Karpas-422 (cell line): ENCODE data around the gene ZNF562. TPM values are rescaled to one million over a fixed set of nuclear protein-coding genes. Genes with fewer than 3 reads are reported as not detected.

Experiments used
- DNase-seq: peaks from one replicate; pipeline ENCODE4 v3.0.0-alpha.2; 2015
- H2AFZ ChIP-seq: fragments of 200-600 bp; sonication (generic); 2 replicates; pipeline ENCODE4 v1.6.1; 2014; ENCODE audit warnings: antibody characterized with exemption, low read length, mixed read lengths
- H3K27ac ChIP-seq: fragments of 200-600 bp; sonication (generic); 2 replicates; pipeline ENCODE4 v1.5.1; 2014; ENCODE audit warnings: mild to moderate bottlenecking, low read length, moderate library complexity
- H3K27me3 ChIP-seq: fragments of 200-600 bp; sonication (generic); 2 replicates; pipeline ENCODE4 v1.6.1; 2014; ENCODE audit warnings: low read length, mixed read lengths
- H3K36me3 ChIP-seq: fragments of 200-600 bp; sonication (generic); 2 replicates; pipeline ENCODE4 v1.6.1; 2014; ENCODE audit warnings: low read length, mixed read lengths; ENCODE audit not compliant: insufficient read depth
- H3K4me1 ChIP-seq: fragments of 200-600 bp; sonication (generic); 2 replicates; pipeline ENCODE4 v1.6.1; 2014; ENCODE audit warnings: mild to moderate bottlenecking, low read length, mixed read lengths
- H3K4me2 ChIP-seq: fragments of 200-600 bp; sonication (generic); 2 replicates; pipeline ENCODE4 v1.6.1; 2014; ENCODE audit warnings: low read length, low read depth, mild to moderate bottlenecking; ENCODE audit not compliant: poor library complexity, severe bottlenecking
- H3K4me3 ChIP-seq: fragments of 200-600 bp; sonication (generic); 2 replicates; pipeline ENCODE4 v1.5.1; 2014; ENCODE audit warnings: mild to moderate bottlenecking, antibody characterized with exemption, low read length, mixed read lengths
- H3K79me2 ChIP-seq: fragments of 200-600 bp; sonication (generic); 2 replicates; pipeline ENCODE4 v1.6.1; 2014; ENCODE audit warnings: mild to moderate bottlenecking, low read length, mixed read lengths
- H3K9ac ChIP-seq: fragments of 200-600 bp; sonication (generic); 2 replicates; pipeline ENCODE4 v1.6.0; 2014; ENCODE audit warnings: low read length
- H3K9me2 ChIP-seq: fragments of 200-600 bp; sonication (generic), shearing (Covaris generic); replicated peaks from 2 replicates; pipeline ENCODE4 v1.6.0; 2014; ENCODE audit warnings: mild to moderate bottlenecking, low read length, moderate library complexity; ENCODE audit not compliant: insufficient read depth
- H3K9me3 ChIP-seq: fragments of 300-700, 200-600 bp; sonication (generic); 2 replicates; pipeline ENCODE4 v1.6.1; 2014; ENCODE audit warnings: low read length, mixed read lengths
- H4K20me1 ChIP-seq: fragments of 200-600 bp; sonication (generic); 2 replicates; pipeline ENCODE4 v1.6.1; 2014; ENCODE audit warnings: mild to moderate bottlenecking, antibody characterized with exemption, low read length, low read depth; ENCODE audit not compliant: insufficient read depth
- total RNA-seq: library from RNA; depleted of rRNA; stranded (reverse); fragments of >200 nt; shearing (Covaris generic); gene quantifications from 2 replicates; pipeline ENCODE4 v1.2.3, GENCODE V29; 2014; ENCODE audit warnings: low replicate concordance

ZNF562 gene
- total RNA-seq, 1 experiment from 2014 or later: 35.5 TPM

GRCh38 chr19:9636018-9636417, 38.9 kb downstream of the ZNF562 start:
- peaks cover 17% of the 10 kb centered on the region for H3K36me3 ChIP-seq
- no peaks in the 10 kb centered on the region for H3K9me2 ChIP-seq
- H3K9ac ChIP-seq: no peak overlapping the region
- no peak overlapping the region for H3K27ac ChIP-seq
- H3K79me2 ChIP-seq: no peaks in the 10 kb centered on the region
- H2AFZ ChIP-seq: no peak overlapping the region
- no peaks in the 10 kb centered on the region for H3K9me3 ChIP-seq
- H3K4me3 ChIP-seq: no peak overlapping the region
- H3K4me2 ChIP-seq: no peak overlapping the region
- H3K27me3 ChIP-seq: no peaks in the 10 kb centered on the region
- no peaks in the 10 kb centered on the region for H3K4me1 ChIP-seq
- no peaks in the 10 kb centered on the region for H4K20me1 ChIP-seq
- DNase-seq: no peak

GRCh38 chr19:9627856-9628255, 47.0 kb downstream of the ZNF562 start:
- Histone ChIP-seq H2AFZ (no peak overlapping the region), H3K27ac (no peak overlapping the region), H3K9ac (no peak overlapping the region), H3K79me2 (peaks cover 13% of the 10 kb centered on the region; the same call in 1 of the 2 replicates), H3K27me3 (no peaks in the 10 kb centered on the region), H3K4me3 (no peak overlapping the region), H3K36me3 (peaks cover 14% of the 10 kb centered on the region; the same call in 1 of the 2 replicates), H4K20me1 (no peaks in the 10 kb centered on the region), H3K9me2 (no peaks in the 10 kb centered on the region), H3K4me2 (no peak overlapping the region), H3K4me1 (peaks cover 1% of the 10 kb centered on the region; the same call in 1 of the 2 replicates), H3K9me3 (no peaks in the 10 kb centered on the region)
- no peak for DNase-seq

GRCh38 chr19:9622531-9622930, 52.4 kb downstream of the ZNF562 start:
- H3K4me3 ChIP-seq: peak overlapping the region; percentile 62
- H3K9me2 ChIP-seq: no peaks in the 10 kb centered on the region
- no peak overlapping the region for H2AFZ ChIP-seq
- no peaks in the 10 kb centered on the region for H3K27me3 ChIP-seq
- H3K27ac ChIP-seq: no peak overlapping the region
- H3K79me2 ChIP-seq: peaks cover 47% of the 10 kb centered on the region
- DNase-seq: no peak
- no peaks in the 10 kb centered on the region for H3K9me3 ChIP-seq
- H4K20me1 ChIP-seq: no peaks in the 10 kb centered on the region
- H3K4me2 ChIP-seq: peak overlapping the region; percentile 77
- peak overlapping the region; percentile 50 for H3K9ac ChIP-seq
- H3K4me1 ChIP-seq: peaks cover 16% of the 10 kb centered on the region
- H3K36me3 ChIP-seq: peaks cover 26% of the 10 kb centered on the region

GRCh38 chr19:9621156-9622037, 53.5 kb downstream of the ZNF562 start, which contains the start of gene ZNF561:
Gene ZNF561 (minus strand): TSS chr19:9621232. CDS start chr19:9619456, 1,776 bp downstream.
- H3K4me3 ChIP-seq: peak within 1 kb of the TSS; percentile 91

GRCh38 chr19:9620842-9621155, 54.1 kb downstream of the ZNF562 start:
- DNase-seq: no peak
- H3K27me3 ChIP-seq: no peaks in the 10 kb centered on the region
- no peaks in the 10 kb centered on the region for H3K9me3 ChIP-seq
- peak overlapping the region; percentile 93; the same call in 1 of the 2 replicates for H2AFZ ChIP-seq
- peak overlapping the region; percentile 91 for H3K9ac ChIP-seq
- H3K4me1 ChIP-seq: peaks cover 16% of the 10 kb centered on the region
- H3K79me2 ChIP-seq: peaks cover 41% of the 10 kb centered on the region
- no peaks in the 10 kb centered on the region for H3K9me2 ChIP-seq
- H4K20me1 ChIP-seq: no peaks in the 10 kb centered on the region
- H3K36me3 ChIP-seq: peaks cover 33% of the 10 kb centered on the region
- H3K27ac ChIP-seq: peak overlapping the region; percentile 72; the same call in 1 of the 2 replicates
- H3K4me2 ChIP-seq: peak overlapping the region; percentile 77
- peak overlapping the region; percentile 91 for H3K4me3 ChIP-seq

More at GRCh38 chr19:9621156-9622037, 53.5 kb downstream of the ZNF562 start, which contains the start of gene ZNF561:
- Histone ChIP-seq H4K20me1 (no peaks in the 10 kb centered on the region), H2AFZ (peak within 1 kb of the TSS; percentile 93), H3K9ac (peak within 1 kb of the TSS; percentile 91), H3K79me2 (peaks cover 42% of the 10 kb centered on the region), H3K9me2 (no peaks in the 10 kb centered on the region), H3K4me2 (peak within 1 kb of the TSS; percentile 77), H3K9me3 (no peaks in the 10 kb centered on the region), H3K27ac (peak within 1 kb of the TSS; percentile 72), H3K4me1 (peaks cover 16% of the 10 kb centered on the region), H3K36me3 (peaks cover 27% of the 10 kb centered on the region), H3K27me3 (no peaks in the 10 kb centered on the region)
- DNase-seq: peak; percentile 95

GRCh38 chr19:9615844-9616243, 59.1 kb downstream of the ZNF562 start:
- no peak overlapping the region for H3K4me2 ChIP-seq
- no peak overlapping the region for H3K4me3 ChIP-seq
- H4K20me1 ChIP-seq: no peaks in the 10 kb centered on the region
- H3K79me2 ChIP-seq: peaks cover 19% of the 10 kb centered on the region
- H3K4me1 ChIP-seq: peaks cover 6% of the 10 kb centered on the region
- H3K27ac ChIP-seq: no peak overlapping the region
- H3K9me2 ChIP-seq: no peaks in the 10 kb centered on the region
- H2AFZ ChIP-seq: no peak overlapping the region
- peaks cover 6% of the 10 kb centered on the region for H3K9me3 ChIP-seq
- no peak for DNase-seq
- peaks cover 80% of the 10 kb centered on the region for H3K36me3 ChIP-seq
- no peak overlapping the region for H3K9ac ChIP-seq
- H3K27me3 ChIP-seq: no peaks in the 10 kb centered on the region

- H2AFZ ChIP-seq: no peak overlapping the region
- no peaks in the 10 kb centered on the region for H3K4me1 ChIP-seq
- no peak overlapping the region for H3K9ac ChIP-seq
- no peak for DNase-seq
- no peaks in the 10 kb centered on the region for H3K9me2 ChIP-seq
- H3K79me2 ChIP-seq: no peaks in the 10 kb centered on the region
- no peaks in the 10 kb centered on the region for H4K20me1 ChIP-seq
- no peak overlapping the region for H3K4me2 ChIP-seq
- peaks cover 15% of the 10 kb centered on the region for H3K9me3 ChIP-seq
- H3K27me3 ChIP-seq: no peaks in the 10 kb centered on the region
- no peak overlapping the region for H3K27ac ChIP-seq
- H3K36me3 ChIP-seq: peaks cover 67% of the 10 kb centered on the region
- H3K4me3 ChIP-seq: no peak overlapping the region
Observed at GRCh38 chr19:9610484-9611113, 64.3 kb downstream of the ZNF562 start.

- no peak overlapping the region for H3K9ac ChIP-seq
- no peak overlapping the region for H2AFZ ChIP-seq
- no peaks in the 10 kb centered on the region for H3K9me2 ChIP-seq
- no peak overlapping the region for H3K4me3 ChIP-seq
- H4K20me1 ChIP-seq: no peaks in the 10 kb centered on the region
- no peaks in the 10 kb centered on the region for H3K79me2 ChIP-seq
- H3K4me2 ChIP-seq: no peak overlapping the region
- peaks cover 51% of the 10 kb centered on the region for H3K36me3 ChIP-seq
- H3K27ac ChIP-seq: no peak overlapping the region
- H3K4me1 ChIP-seq: no peaks in the 10 kb centered on the region
- no peak for DNase-seq
- peaks cover 15% of the 10 kb centered on the region for H3K9me3 ChIP-seq
- no peaks in the 10 kb centered on the region for H3K27me3 ChIP-seq
Observed at GRCh38 chr19:9608912-9609311, 66.0 kb downstream of the ZNF562 start.
